GM12891 (cell line): ENCODE results near the gene RBSN.

Source experiments
- PAX5 ChIP-seq: IDR thresholded peaks from 2 replicates; pipeline ENCODE4 v1.6.1; 2011; ENCODE audit warnings: low read length, moderate library complexity, mild to moderate bottlenecking; ENCODE audit not compliant: insufficient read depth, severe bottlenecking
- POLR2A ChIP-seq: IDR thresholded peaks from 2 replicates; pipeline ENCODE4 v1.6.1; 2011; ENCODE audit warnings: low read depth, low read length, control low read depth
- POLR2AphosphoS5 ChIP-seq: IDR thresholded peaks from 2 replicates; pipeline ENCODE4 v1.6.1; 2011; ENCODE audit warnings: low read depth, low read length, control low read depth
- POU2F2 ChIP-seq: IDR thresholded peaks from 2 replicates; pipeline ENCODE4 v1.6.1; 2011; ENCODE audit warnings: low read depth, mild to moderate bottlenecking, control low read depth, low read length, moderate library complexity
- SPI1 ChIP-seq: IDR thresholded peaks from 2 replicates; pipeline ENCODE4 v1.6.1; 2011; ENCODE audit warnings: low read depth, low read length, control low read depth
- TAF1 ChIP-seq: IDR thresholded peaks from 2 replicates; pipeline ENCODE4 v1.6.1; 2011; ENCODE audit warnings: low read depth, low read length, control low read depth

GRCh38 chr3:15110206-15110605, 11.3 kb upstream of the RBSN start:
- TF ChIP-seq POLR2A (no peak), POLR2AphosphoS5 (no peak), TAF1 (no peak), SPI1 (no peak), POU2F2 (no peak), PAX5 (no peak)
